Nephron (organoid): ENCODE results near the gene KLC3.
"Not testable (repeated sequence)": the region's sequence is repeated elsewhere in the genome, so short reads cannot be mapped to it uniquely, and the experiment has no call there.

ENCODE experiments used
- H3K27ac Mint-ChIP-seq, 3 experiments: 2 replicates each; pipeline ENCODE4 v1.8.0; 2020; ENCODE audit warnings: mixed read lengths in 3 of 3, mild to moderate bottlenecking in 2 of 3, moderate library complexity in 1 of 3
- H3K27me3 Mint-ChIP-seq: 2 replicates; pipeline ENCODE4 v1.8.0; 2021; ENCODE audit warnings: low read depth, mild to moderate bottlenecking, moderate library complexity, mixed read lengths
- H3K36me3 Mint-ChIP-seq: 2 replicates; pipeline ENCODE4 v1.8.0; 2020; ENCODE audit warnings: low read depth, mixed read lengths
- H3K4me1 Mint-ChIP-seq: 2 replicates; pipeline ENCODE4 v1.8.0; 2020; ENCODE audit warnings: mixed read lengths
- H3K4me3 Mint-ChIP-seq, 3 experiments: 2 replicates each; pipeline ENCODE4 v1.8.0; 2020; ENCODE audit warnings: mild to moderate bottlenecking in 3 of 3, mixed read lengths in 3 of 3, moderate library complexity in 2 of 3
- H3K9me3 Mint-ChIP-seq: 2 replicates; pipeline ENCODE4 v1.8.0; 2020; ENCODE audit warnings: mixed read lengths
- CTCF ChIP-seq, 3 experiments: fragments of 200-600 bp; sonication (generic); IDR thresholded peaks; one replicate each; pipeline ENCODE4 v1.5.0; 2021; ENCODE audit warnings: antibody characterized with exemption in 3 of 3; ENCODE audit not compliant: unreplicated experiment in 3 of 3

KLC3 gene

GRCh38 chr19:45304141-45304926 is 36.2 kb upstream of the KLC3 start:
- H3K27me3 Mint-ChIP-seq: no peaks in the 10 kb centered on the region
- H3K27ac Mint-ChIP-seq: no peak overlapping the region
- no peak overlapping the region for H3K4me3 Mint-ChIP-seq
- no peak for TF ChIP-seq CTCF (IDR thresholded peaks at IDR 0.05; ENCODE audit: unreplicated experiment in 3 of 3)
- H3K9me3 Mint-ChIP-seq: no peaks in the 10 kb centered on the region
- peaks cover 18% of the 10 kb centered on the region for H3K4me1 Mint-ChIP-seq
- H3K36me3 Mint-ChIP-seq: peaks cover 22% of the 10 kb centered on the region

DNA sequence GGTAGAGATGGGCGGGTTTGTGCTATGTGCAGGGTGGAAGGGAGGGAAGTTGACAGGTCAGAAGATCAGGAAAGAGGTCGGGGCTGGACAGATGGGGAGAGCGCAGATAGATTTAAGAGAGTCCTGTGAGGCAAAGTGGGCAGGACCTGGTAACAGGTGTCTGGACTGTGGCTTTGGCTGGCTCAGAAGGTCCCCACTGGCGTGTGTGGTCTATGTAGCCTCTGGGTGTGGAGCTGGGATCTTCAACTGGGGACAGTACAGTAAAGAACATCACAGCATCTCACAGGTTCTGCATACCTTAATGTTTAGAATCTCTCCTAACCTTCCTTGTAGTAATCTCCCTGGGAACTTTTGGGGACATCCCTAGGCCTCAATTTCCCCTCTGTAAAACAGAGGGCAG is 35.5 kb upstream of the KLC3 start:
- Mint-ChIP-seq H3K4me1 (peaks cover 18% of the 10 kb centered on the region), H3K4me3 (no peak overlapping the region), H3K9me3 (no peaks in the 10 kb centered on the region), H3K27ac (no peak overlapping the region), H3K36me3 (peaks cover 17% of the 10 kb centered on the region), H3K27me3 (no peaks in the 10 kb centered on the region)
- no peak for TF ChIP-seq CTCF (IDR thresholded peaks at IDR 0.05; ENCODE audit: unreplicated experiment in 3 of 3)

DNA sequence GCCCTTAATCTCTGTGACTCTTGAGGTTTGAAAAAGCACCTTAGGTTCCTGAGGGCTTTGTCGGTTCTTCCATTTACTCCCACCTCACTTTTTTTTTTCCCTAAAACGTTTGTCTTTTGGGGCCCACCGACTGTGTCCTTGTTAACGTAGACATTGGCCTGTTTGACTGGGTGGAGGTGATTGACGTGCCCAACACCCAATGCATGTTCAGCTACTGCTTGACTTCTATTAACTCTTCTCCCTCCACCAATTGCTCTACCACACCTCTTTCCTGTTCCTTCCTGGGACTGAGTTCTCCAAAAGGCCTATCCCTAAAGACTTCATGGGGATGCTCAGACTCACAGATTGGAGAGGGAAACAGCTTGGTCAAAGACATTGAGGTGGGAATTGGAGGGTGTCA is 35.1 kb upstream of the KLC3 start:
- Mint-ChIP-seq H3K9me3 (no peaks in the 10 kb centered on the region), H3K27me3 (no peaks in the 10 kb centered on the region), H3K36me3 (peaks cover 13% of the 10 kb centered on the region), H3K4me3 (no peak overlapping the region), H3K4me1 (peaks cover 18% of the 10 kb centered on the region), H3K27ac (no peak overlapping the region)
- no peak for TF ChIP-seq CTCF (IDR thresholded peaks at IDR 0.05; ENCODE audit: unreplicated experiment in 3 of 3)

DNA sequence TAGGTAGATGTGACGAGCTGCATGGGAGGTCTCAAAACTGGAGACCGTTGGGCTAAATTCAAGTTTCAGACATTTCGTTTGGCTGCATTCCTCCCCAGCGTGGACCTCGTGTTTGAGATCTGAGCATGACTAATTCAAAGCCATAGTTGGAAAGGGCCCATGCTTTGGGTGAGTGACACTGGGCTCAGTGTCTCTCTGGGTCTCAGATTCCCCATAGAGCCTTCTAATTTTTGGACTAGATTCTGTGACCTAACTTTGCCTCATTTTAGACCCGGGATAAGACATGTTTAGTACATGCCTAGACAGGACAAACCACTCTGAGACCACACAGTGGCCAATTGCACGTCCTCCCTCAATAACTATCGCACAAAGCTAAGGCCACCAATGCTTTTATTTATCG is 34.5 kb upstream of the KLC3 start:
- no peak overlapping the region for H3K27ac Mint-ChIP-seq
- no peak overlapping the region for H3K4me3 Mint-ChIP-seq
- H3K27me3 Mint-ChIP-seq: no peaks in the 10 kb centered on the region
- H3K9me3 Mint-ChIP-seq: no peaks in the 10 kb centered on the region
- H3K4me1 Mint-ChIP-seq: peaks cover 18% of the 10 kb centered on the region
- TF ChIP-seq CTCF (IDR thresholded peaks at IDR 0.05; ENCODE audit: unreplicated experiment in 3 of 3): no peak
- H3K36me3 Mint-ChIP-seq: peaks cover 9% of the 10 kb centered on the region

- Mint-ChIP-seq H3K36me3 (peaks cover 9% of the 10 kb centered on the region), H3K4me1 (peaks cover 18% of the 10 kb centered on the region), H3K27ac (no peak overlapping the region), H3K9me3 (no peaks in the 10 kb centered on the region), H3K4me3 (no peak overlapping the region), H3K27me3 (no peaks in the 10 kb centered on the region)
- no peak for TF ChIP-seq CTCF (IDR thresholded peaks at IDR 0.05; ENCODE audit: unreplicated experiment in 3 of 3)
These were observed 34.0 kb upstream of the KLC3 start for GRCh38 chr19:45306518-45307027.

DNA sequence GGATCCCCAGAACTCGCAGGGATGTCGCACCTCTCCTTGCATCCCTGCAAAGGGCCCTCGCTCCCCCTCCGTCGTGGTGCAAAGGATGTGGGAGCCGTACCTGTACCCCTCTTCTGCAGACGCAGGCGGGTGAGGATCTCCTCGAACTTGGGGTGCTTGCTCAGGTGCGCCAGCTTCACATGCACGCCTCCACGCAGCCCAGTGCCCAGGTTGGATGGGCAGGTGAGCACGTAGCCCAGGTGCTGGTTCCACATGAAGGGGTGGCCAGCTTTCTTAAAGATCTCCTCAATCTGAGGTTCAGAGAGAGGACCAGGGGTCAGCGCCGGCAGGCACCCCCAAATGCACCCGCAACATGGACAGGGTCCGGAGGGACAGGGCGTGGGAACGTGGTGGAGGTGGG is 33.2 kb upstream of the KLC3 start:
- no peaks in the 10 kb centered on the region for H3K27me3 Mint-ChIP-seq
- no peaks in the 10 kb centered on the region for H3K9me3 Mint-ChIP-seq
- H3K4me3 Mint-ChIP-seq: no peak overlapping the region
- no peak overlapping the region for H3K27ac Mint-ChIP-seq
- H3K36me3 Mint-ChIP-seq: peaks cover 6% of the 10 kb centered on the region
- H3K4me1 Mint-ChIP-seq: peaks cover 18% of the 10 kb centered on the region
- TF ChIP-seq CTCF (IDR thresholded peaks at IDR 0.05; ENCODE audit: unreplicated experiment in 3 of 3): no peak

DNA sequence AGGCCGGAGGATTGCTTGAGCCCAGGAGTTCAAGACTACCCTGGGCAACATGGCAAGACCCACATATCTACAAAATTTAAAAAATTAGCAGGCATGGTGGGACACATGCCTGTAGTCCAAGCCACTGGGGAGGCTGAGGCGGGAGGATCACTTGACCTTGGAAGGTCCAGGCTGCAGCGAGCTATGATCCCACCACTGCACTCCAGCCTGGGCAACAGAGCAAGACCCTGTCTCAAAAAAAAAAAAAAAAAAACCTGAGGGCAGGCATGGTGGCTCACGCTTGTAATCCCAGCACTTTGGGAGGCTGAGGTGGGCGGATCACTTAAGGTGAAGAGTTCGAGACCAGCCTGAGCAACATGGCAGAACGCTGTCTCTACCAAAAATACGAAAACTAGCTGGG is 31.2 kb upstream of the KLC3 start:
- not testable (repeated sequence) for H3K27ac Mint-ChIP-seq, H3K4me3 Mint-ChIP-seq, H3K9me3 Mint-ChIP-seq, H3K27me3 Mint-ChIP-seq, H3K36me3 Mint-ChIP-seq
- H3K4me1 Mint-ChIP-seq: peaks cover 18% of the 10 kb centered on the region
